ENCODE measurements around the gene CRYM. TPM values are rescaled to one million over a fixed set of nuclear protein-coding genes. Genes with fewer than 3 reads are reported as not detected.

Gene CRYM
- total RNA-seq, 3 donors from 2014 or later (not counting 1 experiment from before 2014, with no cell fraction given), result not detected

DNA sequence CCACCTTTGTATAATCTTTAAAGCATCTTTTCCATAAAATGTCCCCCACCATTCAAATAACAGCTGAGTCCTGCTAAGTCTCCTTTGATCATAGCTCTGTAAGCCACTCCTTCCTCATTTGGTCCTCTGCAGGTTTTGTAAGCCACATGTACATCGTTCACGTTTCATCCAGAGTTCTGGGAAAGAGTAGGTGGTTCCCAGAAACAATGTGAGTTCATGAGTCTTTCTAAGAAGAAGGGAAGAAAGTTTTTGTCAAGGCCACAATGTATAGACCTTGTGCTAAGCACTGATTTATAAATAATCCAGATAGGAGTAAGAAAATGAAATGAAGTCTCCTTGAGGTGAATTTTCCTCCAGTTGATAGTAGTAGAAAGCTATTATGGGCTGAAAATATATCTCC is 53.3 kb downstream of the CRYM start:
- H3K9me3 ChIP-seq (ENCODE audit: control insufficient read depth, insufficient read depth, low read length), result no peaks in the 10 kb centered on the region

DNA sequence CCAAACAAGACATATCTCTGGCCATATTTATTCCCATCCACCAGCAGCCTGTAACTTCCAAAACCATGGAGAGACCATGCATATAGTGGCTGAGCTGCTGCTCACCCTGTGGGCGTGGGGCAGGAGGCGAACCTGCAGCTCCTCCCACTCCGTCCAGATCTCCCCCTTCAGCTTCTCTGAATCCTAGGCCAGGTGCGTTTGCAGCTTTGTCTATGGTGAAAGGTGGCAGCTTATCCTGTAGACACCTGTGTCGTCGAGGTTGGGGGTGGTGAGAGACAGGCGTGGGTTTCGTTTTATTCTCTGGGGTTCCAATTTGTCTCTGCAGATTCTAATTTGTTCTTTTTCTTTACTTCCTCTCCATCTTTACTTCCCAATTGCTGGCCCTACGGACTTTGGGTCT is 54.3 kb downstream of the CRYM start:
- WGBS (ENCODE audit: insufficient coverage), result 81% methylated on average over 4 of the region's 9 CpGs
- no peaks in the 10 kb centered on the region for H3K9me3 ChIP-seq (ENCODE audit: control insufficient read depth, insufficient read depth, low read length)
- no peaks in the 10 kb centered on the region for H3K36me3 ChIP-seq (ENCODE audit: control insufficient read depth, insufficient read depth, low read length)
- H3K4me1 ChIP-seq (ENCODE audit: control insufficient read depth, insufficient read depth, low read length), result no peaks in the 10 kb centered on the region
- no peak for ATAC-seq
- DNase-seq, result no peak
- TF ChIP-seq, protein P1, sequence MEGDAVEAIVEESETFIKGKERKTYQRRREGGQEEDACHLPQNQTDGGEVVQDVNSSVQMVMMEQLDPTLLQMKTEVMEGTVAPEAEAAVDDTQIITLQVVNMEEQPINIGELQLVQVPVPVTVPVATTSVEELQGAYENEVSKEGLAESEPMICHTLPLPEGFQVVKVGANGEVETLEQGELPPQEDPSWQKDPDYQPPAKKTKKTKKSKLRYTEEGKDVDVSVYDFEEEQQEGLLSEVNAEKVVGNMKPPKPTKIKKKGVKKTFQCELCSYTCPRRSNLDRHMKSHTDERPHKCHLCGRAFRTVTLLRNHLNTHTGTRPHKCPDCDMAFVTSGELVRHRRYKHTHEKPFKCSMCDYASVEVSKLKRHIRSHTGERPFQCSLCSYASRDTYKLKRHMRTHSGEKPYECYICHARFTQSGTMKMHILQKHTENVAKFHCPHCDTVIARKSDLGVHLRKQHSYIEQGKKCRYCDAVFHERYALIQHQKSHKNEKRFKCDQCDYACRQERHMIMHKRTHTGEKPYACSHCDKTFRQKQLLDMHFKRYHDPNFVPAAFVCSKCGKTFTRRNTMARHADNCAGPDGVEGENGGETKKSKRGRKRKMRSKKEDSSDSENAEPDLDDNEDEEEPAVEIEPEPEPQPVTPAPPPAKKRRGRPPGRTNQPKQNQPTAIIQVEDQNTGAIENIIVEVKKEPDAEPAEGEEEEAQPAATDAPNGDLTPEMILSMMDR (IDR thresholded peaks at IDR 0.05), result no peak
- H3K27ac Mint-ChIP-seq, result no peak overlapping the region
- peaks cover 7% of the 10 kb centered on the region for H3K27me3 ChIP-seq (ENCODE audit: control insufficient read depth, insufficient read depth, low read length)
- H3K9me3 Mint-ChIP-seq, result no peaks in the 10 kb centered on the region
- intact Hi-C loops (cut with micrococcal nuclease), result no loop called here
- no peaks in the 10 kb centered on the region for H3K36me3 Mint-ChIP-seq
- no peak overlapping the region for H3K27ac ChIP-seq (ENCODE audit: low read length)
- no peaks in the 10 kb centered on the region for H3K4me1 Mint-ChIP-seq
- peaks cover 34 to 65% of the 10 kb centered on the region in 2 donors for H3K27me3 Mint-ChIP-seq (ENCODE audit: low read depth in 2 of 2)
- no peak overlapping the region for H3K4me3 Mint-ChIP-seq
- no peak overlapping the region for H3K4me3 ChIP-seq (ENCODE audit: low read length)

More for the DNA sequence above, 53.3 kb downstream of the CRYM start:
- Mint-ChIP-seq H3K27me3 (ENCODE audit: low read depth in 2 of 2) (peaks cover 40 to 70% of the 10 kb centered on the region in 2 donors), H3K36me3 (no peaks in the 10 kb centered on the region), H3K27ac (no peak overlapping the region), H3K4me1 (no peaks in the 10 kb centered on the region), H3K4me3 (no peak overlapping the region), H3K9me3 (no peaks in the 10 kb centered on the region)
- intact Hi-C loops (cut with micrococcal nuclease), result no loop called here
- ATAC-seq (no peak), DNase-seq (no peak)
- H3K36me3 ChIP-seq (ENCODE audit: control insufficient read depth, insufficient read depth, low read length), result no peaks in the 10 kb centered on the region
- H3K4me3 ChIP-seq (ENCODE audit: low read length), result no peak overlapping the region
- no peaks in the 10 kb centered on the region for H3K4me1 ChIP-seq (ENCODE audit: control insufficient read depth, insufficient read depth, low read length)
- no peak overlapping the region for H3K27ac ChIP-seq (ENCODE audit: low read length)
- 11% methylated on average over 2 of the region's 2 CpGs for WGBS (ENCODE audit: insufficient coverage)
- peaks cover 7% of the 10 kb centered on the region for H3K27me3 ChIP-seq (ENCODE audit: control insufficient read depth, insufficient read depth, low read length)
- TF ChIP-seq, protein P1 (IDR thresholded peaks at IDR 0.05), result no peak

DNA sequence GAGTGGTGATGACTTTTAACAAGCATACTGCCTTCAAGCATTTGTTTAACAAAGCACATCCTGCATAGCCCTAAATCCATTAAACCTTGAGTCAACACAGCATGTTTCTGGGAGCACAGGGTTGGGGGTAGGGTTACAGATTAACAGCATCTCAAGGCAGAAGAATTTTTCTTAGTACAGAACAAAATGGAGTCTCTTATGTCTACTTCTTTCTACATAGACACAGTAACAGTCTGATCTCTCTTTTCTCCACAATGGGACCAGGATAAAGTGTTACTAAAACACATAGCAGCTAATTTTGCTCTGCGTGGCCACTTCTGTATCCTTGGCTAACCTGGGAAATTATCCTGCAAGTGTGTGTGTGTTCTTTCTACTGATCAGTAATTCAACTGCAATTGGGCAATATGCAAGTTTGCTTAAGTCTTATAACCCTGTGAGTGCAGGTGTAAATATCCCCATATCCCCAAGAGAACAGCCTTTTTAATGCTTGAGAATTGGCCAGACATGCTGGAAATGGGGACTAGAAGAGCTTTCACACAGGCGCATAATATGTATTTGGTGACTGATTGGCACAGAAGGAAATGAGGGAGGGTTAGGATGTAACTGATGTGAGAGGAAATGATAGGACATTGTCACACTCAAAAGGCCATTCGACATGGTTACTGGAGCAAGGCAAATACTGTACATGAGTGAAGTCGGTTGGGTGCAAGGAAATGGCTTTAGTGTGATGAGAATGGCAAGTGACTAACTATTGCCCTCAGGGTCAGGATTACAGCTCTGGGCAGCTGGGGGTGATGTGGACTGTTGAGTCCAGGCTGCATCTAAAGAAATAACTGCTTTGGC is 55.4 kb downstream of the CRYM start:
- Histone ChIP-seq H3K36me3 (ENCODE audit: control insufficient read depth, insufficient read depth, low read length) (no peaks in the 10 kb centered on the region), H3K4me3 (ENCODE audit: low read length) (no peak overlapping the region), H3K4me1 (ENCODE audit: control insufficient read depth, insufficient read depth, low read length) (no peaks in the 10 kb centered on the region), H3K9me3 (ENCODE audit: control insufficient read depth, insufficient read depth, low read length) (no peaks in the 10 kb centered on the region), H3K27me3 (ENCODE audit: control insufficient read depth, insufficient read depth, low read length) (peaks cover 7% of the 10 kb centered on the region), H3K27ac (ENCODE audit: low read length) (no peak overlapping the region)
- H3K27ac Mint-ChIP-seq, result no peak overlapping the region
- no peaks in the 10 kb centered on the region for H3K36me3 Mint-ChIP-seq
- TF ChIP-seq, protein P1 (IDR thresholded peaks at IDR 0.05), result no peak
- DNase-seq (no peak), ATAC-seq (no peak)
- WGBS (ENCODE audit: insufficient coverage), result 70% methylated on average over 4 of the region's 4 CpGs
- H3K4me3 Mint-ChIP-seq, result no peak overlapping the region
- intact Hi-C loops (cut with micrococcal nuclease), result no loop called here
- no peaks in the 10 kb centered on the region for H3K4me1 Mint-ChIP-seq
- no peaks in the 10 kb centered on the region for H3K9me3 Mint-ChIP-seq
- peaks cover 27 to 55% of the 10 kb centered on the region in 2 donors for H3K27me3 Mint-ChIP-seq (ENCODE audit: low read depth in 2 of 2)

Measured in natural killer cell (primary cell).